PFSK-1 (cell line): ENCODE results near the gene KCNIP4.

Experiments
- TAF1 ChIP-seq: IDR thresholded peaks from 2 replicates; pipeline ENCODE4 v1.6.1; 2012; ENCODE audit warnings: low read length, control low read depth, borderline replicate concordance; ENCODE audit not compliant: insufficient read depth
- TF ChIP-seq, protein P1 (sequence below), 2 experiments: IDR thresholded peaks; 2 replicates each; pipeline versions ENCODE4 v1.6.1 to v1.8.0; 2011 to 2012; ENCODE audit warnings: low read depth in 2 of 2, low read length in 2 of 2, control low read depth in 1 of 2, inconsistent platforms in 1 of 2, mild to moderate bottlenecking in 1 of 2, moderate library complexity in 1 of 2; ENCODE audit not compliant: insufficient read depth in 1 of 2

DNA sequence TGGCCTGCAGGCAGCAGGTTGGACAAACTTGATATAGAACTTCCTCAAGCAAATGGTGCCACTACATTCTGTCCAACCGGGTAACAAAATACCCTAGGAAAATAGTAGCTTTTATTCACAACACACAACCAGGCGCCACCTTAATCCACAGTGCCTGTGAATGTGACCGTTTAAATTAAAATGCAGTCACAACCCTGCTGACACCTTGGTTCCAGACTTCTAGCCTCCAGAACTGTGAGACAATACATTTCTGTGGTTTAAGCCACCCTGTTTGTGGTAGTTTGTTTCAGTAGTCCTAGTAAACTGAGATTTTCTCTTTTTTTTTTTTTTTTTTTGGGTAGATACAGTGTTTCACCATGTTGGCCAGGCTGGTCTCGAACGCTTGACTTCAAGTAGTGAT lies 672.5 kb downstream of the KCNIP4 start:
- no peak for TF ChIP-seq TAF1
- TF ChIP-seq, protein P1, sequence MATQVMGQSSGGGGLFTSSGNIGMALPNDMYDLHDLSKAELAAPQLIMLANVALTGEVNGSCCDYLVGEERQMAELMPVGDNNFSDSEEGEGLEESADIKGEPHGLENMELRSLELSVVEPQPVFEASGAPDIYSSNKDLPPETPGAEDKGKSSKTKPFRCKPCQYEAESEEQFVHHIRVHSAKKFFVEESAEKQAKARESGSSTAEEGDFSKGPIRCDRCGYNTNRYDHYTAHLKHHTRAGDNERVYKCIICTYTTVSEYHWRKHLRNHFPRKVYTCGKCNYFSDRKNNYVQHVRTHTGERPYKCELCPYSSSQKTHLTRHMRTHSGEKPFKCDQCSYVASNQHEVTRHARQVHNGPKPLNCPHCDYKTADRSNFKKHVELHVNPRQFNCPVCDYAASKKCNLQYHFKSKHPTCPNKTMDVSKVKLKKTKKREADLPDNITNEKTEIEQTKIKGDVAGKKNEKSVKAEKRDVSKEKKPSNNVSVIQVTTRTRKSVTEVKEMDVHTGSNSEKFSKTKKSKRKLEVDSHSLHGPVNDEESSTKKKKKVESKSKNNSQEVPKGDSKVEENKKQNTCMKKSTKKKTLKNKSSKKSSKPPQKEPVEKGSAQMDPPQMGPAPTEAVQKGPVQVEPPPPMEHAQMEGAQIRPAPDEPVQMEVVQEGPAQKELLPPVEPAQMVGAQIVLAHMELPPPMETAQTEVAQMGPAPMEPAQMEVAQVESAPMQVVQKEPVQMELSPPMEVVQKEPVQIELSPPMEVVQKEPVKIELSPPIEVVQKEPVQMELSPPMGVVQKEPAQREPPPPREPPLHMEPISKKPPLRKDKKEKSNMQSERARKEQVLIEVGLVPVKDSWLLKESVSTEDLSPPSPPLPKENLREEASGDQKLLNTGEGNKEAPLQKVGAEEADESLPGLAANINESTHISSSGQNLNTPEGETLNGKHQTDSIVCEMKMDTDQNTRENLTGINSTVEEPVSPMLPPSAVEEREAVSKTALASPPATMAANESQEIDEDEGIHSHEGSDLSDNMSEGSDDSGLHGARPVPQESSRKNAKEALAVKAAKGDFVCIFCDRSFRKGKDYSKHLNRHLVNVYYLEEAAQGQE (IDR thresholded peaks at IDR 0.05; ENCODE audit: insufficient read depth in 1 of 2, low read depth in 2 of 2, low read length in 2 of 2), result no peak
